ENCODE results near the gene COL6A5.

The COL6A5 gene

DNA sequence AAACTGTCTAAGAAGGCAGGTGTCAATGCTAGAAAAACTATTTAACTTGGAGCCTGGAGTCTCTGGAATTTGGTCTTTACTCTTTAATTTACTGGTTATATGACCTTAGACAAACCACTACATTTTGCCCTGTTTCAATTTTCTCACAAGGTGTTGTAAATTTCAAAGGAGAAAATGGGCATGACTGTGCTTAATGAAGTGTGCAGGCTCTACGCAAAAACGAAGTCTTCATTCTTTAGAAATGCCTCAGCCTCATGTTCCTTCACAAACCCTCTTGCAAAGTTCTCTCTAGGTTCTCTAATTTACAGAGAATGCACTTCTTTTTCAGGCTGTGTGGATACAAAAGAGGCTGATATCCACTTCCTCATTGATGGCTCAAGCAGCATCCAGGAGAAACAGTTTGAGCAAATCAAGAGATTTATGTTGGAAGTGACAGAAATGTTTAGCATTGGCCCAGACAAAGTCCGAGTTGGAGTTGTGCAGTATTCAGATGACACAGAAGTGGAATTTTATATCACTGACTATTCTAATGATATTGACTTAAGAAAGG is 39.1 kb downstream of the COL6A5 start:
- H2AFZ ChIP-seq (ENCODE audit: low read length): no peak overlapping the region
- no peak overlapping the region for H3K4me3 ChIP-seq (ENCODE audit: low read depth, low read length, poor library complexity, severe bottlenecking)

GRCh38 chr3:130386604-130387263 is 41.3 kb downstream of the COL6A5 start:
- H3K9me3 ChIP-seq (ENCODE audit: low read length): no peaks in the 10 kb centered on the region
- no peaks in the 10 kb centered on the region for H3K9me2 ChIP-seq (ENCODE audit: low read depth, low read length)
- no peak overlapping the region for H3K9ac ChIP-seq (ENCODE audit: low read length)
- no peak overlapping the region for H3K4me2 ChIP-seq (ENCODE audit: low read length)
- H3F3A ChIP-seq (ENCODE audit: insufficient read depth, low read length): no peaks in the 10 kb centered on the region
- no peaks in the 10 kb centered on the region for H3K79me2 ChIP-seq (ENCODE audit: insufficient read depth, low read length)
- H3K27me3 ChIP-seq (ENCODE audit: insufficient read depth, low read length): no peaks in the 10 kb centered on the region
- no peak overlapping the region for H3K4me3 ChIP-seq (ENCODE audit: low read depth, low read length, poor library complexity, severe bottlenecking)
- TF ChIP-seq EZH2 (IDR thresholded peaks at IDR 0.05; ENCODE audit: borderline replicate concordance, low read length): no peak
- TF ChIP-seq, protein P1, sequence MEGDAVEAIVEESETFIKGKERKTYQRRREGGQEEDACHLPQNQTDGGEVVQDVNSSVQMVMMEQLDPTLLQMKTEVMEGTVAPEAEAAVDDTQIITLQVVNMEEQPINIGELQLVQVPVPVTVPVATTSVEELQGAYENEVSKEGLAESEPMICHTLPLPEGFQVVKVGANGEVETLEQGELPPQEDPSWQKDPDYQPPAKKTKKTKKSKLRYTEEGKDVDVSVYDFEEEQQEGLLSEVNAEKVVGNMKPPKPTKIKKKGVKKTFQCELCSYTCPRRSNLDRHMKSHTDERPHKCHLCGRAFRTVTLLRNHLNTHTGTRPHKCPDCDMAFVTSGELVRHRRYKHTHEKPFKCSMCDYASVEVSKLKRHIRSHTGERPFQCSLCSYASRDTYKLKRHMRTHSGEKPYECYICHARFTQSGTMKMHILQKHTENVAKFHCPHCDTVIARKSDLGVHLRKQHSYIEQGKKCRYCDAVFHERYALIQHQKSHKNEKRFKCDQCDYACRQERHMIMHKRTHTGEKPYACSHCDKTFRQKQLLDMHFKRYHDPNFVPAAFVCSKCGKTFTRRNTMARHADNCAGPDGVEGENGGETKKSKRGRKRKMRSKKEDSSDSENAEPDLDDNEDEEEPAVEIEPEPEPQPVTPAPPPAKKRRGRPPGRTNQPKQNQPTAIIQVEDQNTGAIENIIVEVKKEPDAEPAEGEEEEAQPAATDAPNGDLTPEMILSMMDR (IDR thresholded peaks at IDR 0.05; ENCODE audit: low read length): no peak
- H4K20me1 ChIP-seq (ENCODE audit: insufficient read depth, low read length): no peaks in the 10 kb centered on the region
- H3K36me3 ChIP-seq (ENCODE audit: insufficient read depth, low read length): no peaks in the 10 kb centered on the region
- H2AFZ ChIP-seq (ENCODE audit: low read length): no peak overlapping the region
- no peaks in the 10 kb centered on the region for H3K4me1 ChIP-seq (ENCODE audit: insufficient read depth, low read length, severe bottlenecking)
- H3K27ac ChIP-seq (ENCODE audit: low read depth, low read length, poor library complexity, severe bottlenecking): no peak overlapping the region

More for the DNA sequence above, 39.1 kb downstream of the COL6A5 start:
- no peaks in the 10 kb centered on the region for H3K36me3 ChIP-seq (ENCODE audit: insufficient read depth, low read length)
- H3K9me2 ChIP-seq (ENCODE audit: low read depth, low read length): no peaks in the 10 kb centered on the region
- H4K20me1 ChIP-seq (ENCODE audit: insufficient read depth, low read length): no peaks in the 10 kb centered on the region
- no peak overlapping the region for H3K4me2 ChIP-seq (ENCODE audit: low read length)
- H3K9me3 ChIP-seq (ENCODE audit: low read length): no peaks in the 10 kb centered on the region
- no peak overlapping the region for H3K27ac ChIP-seq (ENCODE audit: low read depth, low read length, poor library complexity, severe bottlenecking)
- H3K9ac ChIP-seq (ENCODE audit: low read length): no peak overlapping the region
- TF ChIP-seq, protein P1 (IDR thresholded peaks at IDR 0.05; ENCODE audit: low read length): no peak
- no peak for TF ChIP-seq EZH2 (IDR thresholded peaks at IDR 0.05; ENCODE audit: borderline replicate concordance, low read length)
- no peaks in the 10 kb centered on the region for H3K27me3 ChIP-seq (ENCODE audit: insufficient read depth, low read length)
- H3K4me1 ChIP-seq (ENCODE audit: insufficient read depth, low read length, severe bottlenecking): no peaks in the 10 kb centered on the region
- no peaks in the 10 kb centered on the region for H3F3A ChIP-seq (ENCODE audit: insufficient read depth, low read length)
- no peaks in the 10 kb centered on the region for H3K79me2 ChIP-seq (ENCODE audit: insufficient read depth, low read length)

GRCh38 chr3:130389743-130390478 is 44.4 kb downstream of the COL6A5 start:
- Histone ChIP-seq H3K27me3 (ENCODE audit: insufficient read depth, low read length) (no peaks in the 10 kb centered on the region), H4K20me1 (ENCODE audit: insufficient read depth, low read length) (no peaks in the 10 kb centered on the region), H2AFZ (ENCODE audit: low read length) (no peak overlapping the region), H3K4me2 (ENCODE audit: low read length) (no peak overlapping the region), H3K27ac (ENCODE audit: low read depth, low read length, poor library complexity, severe bottlenecking) (no peak overlapping the region), H3K4me3 (ENCODE audit: low read depth, low read length, poor library complexity, severe bottlenecking) (no peak overlapping the region), H3K36me3 (ENCODE audit: insufficient read depth, low read length) (no peaks in the 10 kb centered on the region), H3K9me2 (ENCODE audit: low read depth, low read length) (no peaks in the 10 kb centered on the region), H3K9ac (ENCODE audit: low read length) (no peak overlapping the region), H3F3A (ENCODE audit: insufficient read depth, low read length) (no peaks in the 10 kb centered on the region), H3K4me1 (ENCODE audit: insufficient read depth, low read length, severe bottlenecking) (no peaks in the 10 kb centered on the region), H3K9me3 (ENCODE audit: low read length) (no peaks in the 10 kb centered on the region), H3K79me2 (ENCODE audit: insufficient read depth, low read length) (no peaks in the 10 kb centered on the region)
- TF ChIP-seq EZH2 (IDR thresholded peaks at IDR 0.05; ENCODE audit: borderline replicate concordance, low read length): no peak
- TF ChIP-seq, protein P1 (IDR thresholded peaks at IDR 0.05; ENCODE audit: low read length): no peak

Measured in OCI-LY1 (cell line).